Measurements from ENCODE around the gene SNRK. TPM values are rescaled to one million over a fixed set of nuclear protein-coding genes. Genes with fewer than 3 reads are reported as not detected.
"Not testable (repeated sequence)": the region's sequence is repeated elsewhere in the genome, so short reads cannot be mapped to it uniquely, and the experiment has no call there.

Gene SNRK
- total RNA-seq, 1 donor from 2014 or later: 139 TPM

DNA sequence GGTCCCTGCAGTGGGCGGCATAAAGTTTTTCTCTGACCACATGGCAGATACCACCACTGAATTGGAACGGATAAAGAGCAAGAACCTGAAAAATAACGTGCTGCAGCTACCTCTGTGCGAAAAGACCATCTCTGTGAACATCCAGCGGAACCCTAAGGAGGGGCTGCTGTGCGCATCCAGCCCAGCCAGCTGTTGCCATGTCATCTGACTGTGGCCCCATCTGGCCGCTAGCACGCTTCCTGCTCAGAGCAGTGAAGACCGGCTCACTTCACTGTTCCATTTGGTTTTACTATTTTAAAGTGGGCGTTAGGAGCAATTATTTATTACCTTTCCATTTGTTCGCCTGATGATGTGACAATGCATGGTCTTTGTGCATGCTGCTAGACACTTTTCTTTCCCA is 62.0 kb downstream of the SNRK start:
- no peak overlapping the region for H3K27ac Mint-ChIP-seq (ENCODE audit: unreplicated experiment)
- DNase-seq (ENCODE audit: low spot score): no peak
- peak overlapping the region; percentile 78 for H3K4me3 Mint-ChIP-seq (ENCODE audit: unreplicated experiment)
- peaks cover 79% of the 10 kb centered on the region for H3K36me3 Mint-ChIP-seq (ENCODE audit: low read depth, unreplicated experiment)
- TF ChIP-seq, protein P1, sequence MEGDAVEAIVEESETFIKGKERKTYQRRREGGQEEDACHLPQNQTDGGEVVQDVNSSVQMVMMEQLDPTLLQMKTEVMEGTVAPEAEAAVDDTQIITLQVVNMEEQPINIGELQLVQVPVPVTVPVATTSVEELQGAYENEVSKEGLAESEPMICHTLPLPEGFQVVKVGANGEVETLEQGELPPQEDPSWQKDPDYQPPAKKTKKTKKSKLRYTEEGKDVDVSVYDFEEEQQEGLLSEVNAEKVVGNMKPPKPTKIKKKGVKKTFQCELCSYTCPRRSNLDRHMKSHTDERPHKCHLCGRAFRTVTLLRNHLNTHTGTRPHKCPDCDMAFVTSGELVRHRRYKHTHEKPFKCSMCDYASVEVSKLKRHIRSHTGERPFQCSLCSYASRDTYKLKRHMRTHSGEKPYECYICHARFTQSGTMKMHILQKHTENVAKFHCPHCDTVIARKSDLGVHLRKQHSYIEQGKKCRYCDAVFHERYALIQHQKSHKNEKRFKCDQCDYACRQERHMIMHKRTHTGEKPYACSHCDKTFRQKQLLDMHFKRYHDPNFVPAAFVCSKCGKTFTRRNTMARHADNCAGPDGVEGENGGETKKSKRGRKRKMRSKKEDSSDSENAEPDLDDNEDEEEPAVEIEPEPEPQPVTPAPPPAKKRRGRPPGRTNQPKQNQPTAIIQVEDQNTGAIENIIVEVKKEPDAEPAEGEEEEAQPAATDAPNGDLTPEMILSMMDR (IDR thresholded peaks at IDR 0.05; ENCODE audit: unreplicated experiment): no peak
- peaks cover 19% of the 10 kb centered on the region for H3K4me1 Mint-ChIP-seq (ENCODE audit: unreplicated experiment)
- no peaks in the 10 kb centered on the region for H3K9me3 Mint-ChIP-seq (ENCODE audit: unreplicated experiment)
- H3K27me3 Mint-ChIP-seq (ENCODE audit: unreplicated experiment): peaks cover 12% of the 10 kb centered on the region

DNA sequence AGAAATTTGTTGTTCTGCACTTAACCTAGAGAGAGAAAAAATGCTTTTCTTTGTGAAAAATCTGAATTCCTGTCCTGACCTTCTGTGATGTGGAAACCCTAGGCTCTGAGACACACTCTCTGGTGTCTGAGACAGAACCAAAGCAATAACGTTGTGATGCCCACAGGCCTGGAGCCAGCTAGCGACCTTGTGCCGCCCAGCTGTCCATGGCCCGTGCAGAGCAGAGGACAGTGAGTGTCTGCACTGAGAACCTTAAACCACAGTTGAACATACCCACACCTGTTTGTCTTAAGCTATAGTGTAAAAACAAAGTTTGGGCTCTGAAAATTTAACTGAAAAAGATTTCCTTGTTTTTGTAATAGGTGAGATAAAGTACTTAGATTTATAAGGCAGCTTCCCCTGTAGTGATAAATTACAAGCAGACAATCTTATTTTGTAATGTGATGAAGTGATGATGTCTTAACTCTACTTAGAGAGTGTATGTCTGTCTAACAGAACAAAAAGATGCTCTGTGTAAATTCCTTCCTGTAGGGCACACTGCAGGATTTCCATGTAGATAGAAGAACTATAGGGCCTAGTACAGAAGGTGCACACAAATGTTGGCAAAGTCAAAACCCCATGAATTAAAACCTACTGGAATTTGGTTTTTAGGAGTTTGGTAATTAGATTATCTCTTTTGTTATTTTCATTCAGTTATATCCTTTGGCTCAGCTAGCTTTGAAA is 62.7 kb downstream of the SNRK start:
- Mint-ChIP-seq H3K4me1 (ENCODE audit: unreplicated experiment) (peaks cover 20% of the 10 kb centered on the region), H3K9me3 (ENCODE audit: unreplicated experiment) (no peaks in the 10 kb centered on the region), H3K27ac (ENCODE audit: unreplicated experiment) (peak overlapping the region; percentile 21), H3K36me3 (ENCODE audit: low read depth, unreplicated experiment) (peaks cover 79% of the 10 kb centered on the region), H3K27me3 (ENCODE audit: unreplicated experiment) (peaks cover 15% of the 10 kb centered on the region), H3K4me3 (ENCODE audit: unreplicated experiment) (peak overlapping the region; percentile 51)
- TF ChIP-seq, protein P1 (IDR thresholded peaks at IDR 0.05; ENCODE audit: unreplicated experiment): no peak
- no peak for DNase-seq (ENCODE audit: low spot score)

DNA sequence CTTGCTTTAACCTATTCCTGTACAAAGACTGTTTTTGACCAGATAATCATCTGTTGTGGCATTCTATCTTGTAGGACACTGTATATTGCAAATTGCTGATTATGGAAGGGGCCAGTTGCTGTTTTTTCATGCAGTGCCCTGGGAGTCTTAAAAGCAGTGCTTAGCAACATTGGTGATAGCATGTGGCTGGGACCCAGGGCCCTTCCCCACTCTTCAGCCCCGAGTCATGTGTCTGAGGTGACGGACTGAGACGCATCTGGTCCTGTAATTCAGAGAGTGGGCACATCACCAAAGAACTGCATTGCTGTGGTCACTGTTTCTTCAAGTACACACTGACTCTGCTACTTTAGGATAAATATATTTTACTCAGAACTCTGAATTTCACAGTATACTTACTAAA is 63.4 kb downstream of the SNRK start:
- H3K36me3 Mint-ChIP-seq (ENCODE audit: low read depth, unreplicated experiment): peaks cover 79% of the 10 kb centered on the region
- H3K9me3 Mint-ChIP-seq (ENCODE audit: unreplicated experiment): no peaks in the 10 kb centered on the region
- H3K27ac Mint-ChIP-seq (ENCODE audit: unreplicated experiment): no peak overlapping the region
- H3K27me3 Mint-ChIP-seq (ENCODE audit: unreplicated experiment): peaks cover 15% of the 10 kb centered on the region
- DNase-seq (ENCODE audit: low spot score): no peak
- peaks cover 24% of the 10 kb centered on the region for H3K4me1 Mint-ChIP-seq (ENCODE audit: unreplicated experiment)
- TF ChIP-seq, protein P1 (IDR thresholded peaks at IDR 0.05; ENCODE audit: unreplicated experiment): no peak
- no peak overlapping the region for H3K4me3 Mint-ChIP-seq (ENCODE audit: unreplicated experiment)

DNA sequence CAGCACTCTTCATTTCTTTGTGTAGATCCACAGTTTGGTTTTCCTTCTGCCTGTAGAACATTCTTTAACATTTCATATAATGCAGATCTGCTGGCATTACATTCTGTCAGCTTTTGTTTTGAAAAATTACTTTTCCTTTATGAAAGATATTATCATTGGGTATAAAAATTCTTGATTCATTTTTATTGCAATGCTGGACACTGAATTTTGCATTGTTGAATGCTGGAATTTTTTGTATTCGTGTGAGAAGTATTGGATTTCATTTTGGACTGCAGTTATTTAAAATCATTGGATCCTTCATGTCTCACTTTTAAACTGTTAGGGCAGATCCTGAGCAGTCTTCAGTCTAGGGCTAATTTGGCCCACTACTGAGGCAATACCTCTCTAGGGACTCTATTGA is 67.1 kb downstream of the SNRK start:
- peaks cover 15% of the 10 kb centered on the region for H3K27me3 Mint-ChIP-seq (ENCODE audit: unreplicated experiment)
- no peak overlapping the region for H3K27ac Mint-ChIP-seq (ENCODE audit: unreplicated experiment)
- peaks cover 64% of the 10 kb centered on the region for H3K36me3 Mint-ChIP-seq (ENCODE audit: low read depth, unreplicated experiment)
- DNase-seq (ENCODE audit: low spot score): no peak
- TF ChIP-seq, protein P1 (IDR thresholded peaks at IDR 0.05; ENCODE audit: unreplicated experiment): no peak
- no peak overlapping the region for H3K4me3 Mint-ChIP-seq (ENCODE audit: unreplicated experiment)
- peaks cover 18% of the 10 kb centered on the region for H3K4me1 Mint-ChIP-seq (ENCODE audit: unreplicated experiment)
- no peaks in the 10 kb centered on the region for H3K9me3 Mint-ChIP-seq (ENCODE audit: unreplicated experiment)

DNA sequence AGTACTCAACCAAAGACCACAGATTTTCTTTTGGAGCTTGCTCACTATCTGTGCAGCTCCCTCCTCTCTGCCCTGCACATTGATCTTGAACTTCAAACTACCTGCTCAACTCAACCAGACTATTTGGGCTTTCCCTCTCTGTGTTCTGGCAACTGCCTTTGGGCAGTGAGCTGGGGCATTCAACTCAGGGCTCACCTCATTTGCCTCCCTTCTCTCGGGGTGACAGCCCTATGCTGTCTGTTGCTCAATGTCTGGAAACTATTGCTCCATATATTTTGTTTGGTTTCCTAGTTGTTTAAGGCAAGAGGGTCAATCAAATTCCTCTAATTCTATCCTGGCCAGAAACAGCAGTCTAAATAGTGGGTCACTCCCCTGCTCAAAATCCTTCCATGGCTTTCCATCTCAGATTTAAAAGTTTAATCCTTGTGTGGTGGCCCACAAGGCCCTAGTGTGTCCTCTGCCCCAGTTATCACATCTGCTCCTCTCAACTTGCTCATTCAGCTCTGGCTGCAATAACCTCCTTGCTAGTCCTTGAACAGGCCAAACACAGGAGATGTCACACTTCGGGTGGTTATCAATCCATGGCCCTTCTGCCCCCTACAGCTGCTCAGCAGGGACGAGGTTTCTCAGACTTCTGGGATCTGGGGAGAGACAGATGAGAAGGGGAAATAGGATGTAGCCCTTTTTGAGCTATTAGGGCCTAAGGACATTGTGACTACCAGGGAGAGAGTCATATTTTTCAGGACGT is 67.8 kb downstream of the SNRK start:
- TF ChIP-seq, protein P1 (IDR thresholded peaks at IDR 0.05; ENCODE audit: unreplicated experiment): no peak
- Mint-ChIP-seq H3K27me3 (ENCODE audit: unreplicated experiment) (peaks cover 11% of the 10 kb centered on the region), H3K4me1 (ENCODE audit: unreplicated experiment) (peaks cover 11% of the 10 kb centered on the region), H3K36me3 (ENCODE audit: low read depth, unreplicated experiment) (peaks cover 57% of the 10 kb centered on the region), H3K9me3 (ENCODE audit: unreplicated experiment) (no peaks in the 10 kb centered on the region), H3K27ac (ENCODE audit: unreplicated experiment) (peak overlapping the region; percentile 39), H3K4me3 (ENCODE audit: unreplicated experiment) (no peak overlapping the region)
- no peak for DNase-seq (ENCODE audit: low spot score)

DNA sequence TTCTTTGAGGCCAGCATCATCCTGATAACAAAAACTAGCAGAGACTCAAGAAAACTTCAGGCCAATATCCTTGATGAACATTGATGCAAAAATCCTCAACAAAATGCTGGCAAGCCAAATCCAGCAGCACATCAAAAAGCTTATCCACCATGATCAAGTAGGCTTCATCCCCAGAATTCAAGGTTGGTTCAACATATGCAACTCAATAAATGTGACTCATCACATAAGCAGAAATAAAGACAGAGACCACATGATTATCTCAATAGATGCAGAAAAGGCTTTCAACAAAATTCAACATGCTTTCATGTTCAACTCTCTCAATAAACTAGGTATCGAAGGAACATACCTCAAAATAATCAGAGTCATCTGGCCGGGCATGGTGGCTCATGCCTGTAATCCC is 69.7 kb downstream of the SNRK start:
- H3K9me3 Mint-ChIP-seq (ENCODE audit: unreplicated experiment); DNase-seq (ENCODE audit: low spot score); H3K27ac Mint-ChIP-seq (ENCODE audit: unreplicated experiment); H3K4me1 Mint-ChIP-seq (ENCODE audit: unreplicated experiment); H3K4me3 Mint-ChIP-seq (ENCODE audit: unreplicated experiment): not testable (repeated sequence)
- peaks cover 12% of the 10 kb centered on the region for H3K27me3 Mint-ChIP-seq (ENCODE audit: unreplicated experiment)
- peaks cover 39% of the 10 kb centered on the region for H3K36me3 Mint-ChIP-seq (ENCODE audit: low read depth, unreplicated experiment)

Data from endothelial cell (in vitro differentiated cells).